HepG2 (cell line): Measurements from ENCODE around the gene ZNF106. TPM values are rescaled to one million over a fixed set of nuclear protein-coding genes. Genes with fewer than 3 reads are reported as not detected.

Experiments
- ATAC-seq: fragments of 200-7000 bp; cut with Tn5 transposase; 3 replicates; pipeline ENCODE4 v1.9.1; 2020; ENCODE audit warnings: mild to moderate bottlenecking, moderate library complexity
- BruUV-seq: library from RNA; stranded (reverse); fragments of 400-500 nt; replicated peaks from 2 replicates; lab custom pipeline; 2021; lab: Mats Ljungman, UMichigan
- CTCF ChIA-PET: fragments of 300-600 bp; formaldehyde crosslinking; extraction: SDS; loops from one replicate; lab custom pipeline; 2021; ENCODE audit warnings: low total read pairs, inconsistent platforms, low intra/inter-chr PET ratio; lab: Yijun Ruan, JAX
- POLR2A ChIA-PET: fragments of 350-600 bp; sonication (Branson Sonifier 250); formaldehyde crosslinking; loops from one replicate; lab custom pipeline; 2020; ENCODE audit warnings: antibody characterized with exemption, inconsistent platforms; lab: Yijun Ruan, JAX
- DNase-seq: peaks from one replicate; pipeline ENCODE4 v3.0.0-alpha.2; 2015; ENCODE audit warnings: low spot score
- FAIRE-seq: peaks from 3 replicates; lab custom pipeline; 2011; peaks lifted over from hg19 to GRCh38; lab: Jason Lieb, UNC
- H2AFZ ChIP-seq: one replicate; pipeline ENCODE4 v1.6.1; 2011; ENCODE audit warnings: low read length, inconsistent platforms
- H3K27ac ChIP-seq: fragments of 300-600 bp; 3 replicates; pipeline ENCODE4 v1.8.0; 2011; ENCODE audit warnings: mixed run types, mild to moderate bottlenecking, mixed read lengths, low read length, inconsistent platforms; ENCODE audit not compliant: insufficient read depth; ENCODE audit errors: extremely low read length
- H3K27me3 ChIP-seq, 2 experiments: fragments of 200-600 bp in 1 of 2; 2 replicates in 1 of 2; 3 replicates in 1 of 2; pipeline versions ENCODE4 v1.6.0 to v1.8.0; 2011; ENCODE audit warnings: low read length in 2 of 2, mild to moderate bottlenecking in 2 of 2, moderate library complexity in 2 of 2, inconsistent platforms in 1 of 2; ENCODE audit not compliant: insufficient read depth in 2 of 2, control insufficient read depth in 1 of 2
- H3K36me3 ChIP-seq, 2 experiments: fragments of 200-600 bp in 1 of 2; replicated peaks in 1 of 2; 2 replicates in 1 of 2; 3 replicates in 1 of 2; pipeline versions ENCODE4 v1.5.1 to v1.8.0; 2011; ENCODE audit warnings: low read length in 2 of 2, inconsistent platforms in 1 of 2; ENCODE audit not compliant: insufficient read depth in 2 of 2, control insufficient read depth in 1 of 2
- H3K4me1 ChIP-seq: 2 replicates; pipeline ENCODE4 v1.5.1; 2012; ENCODE audit warnings: low read length, inconsistent platforms; ENCODE audit not compliant: insufficient read depth
- H3K4me2 ChIP-seq: 2 replicates; pipeline ENCODE4 v1.6.0; 2011; ENCODE audit warnings: low read depth, low read length, inconsistent platforms
- H3K4me3 ChIP-seq, 3 experiments: fragments of 200-600 bp in 1 of 3; sonication (generic), shearing (Covaris generic) in 1 of 3; replicated peaks in 1 of 3; 2 replicates each; pipeline ENCODE4 v1.5.1; 2011 to 2016; ENCODE audit warnings: low read length in 3 of 3, inconsistent platforms in 2 of 3, low read depth in 2 of 3, mild to moderate bottlenecking in 2 of 3, control low read depth in 1 of 3, mixed read lengths in 1 of 3; ENCODE audit not compliant: insufficient read depth in 1 of 3
- H3K79me2 ChIP-seq: one replicate; pipeline ENCODE4 v1.6.1; 2011; ENCODE audit warnings: low read length, inconsistent platforms; ENCODE audit not compliant: insufficient read depth
- H3K9ac ChIP-seq: 2 replicates; pipeline ENCODE4 v1.6.0; 2011; ENCODE audit warnings: mild to moderate bottlenecking, low read depth, low read length, inconsistent platforms; ENCODE audit not compliant: insufficient read depth
- H3K9me3 ChIP-seq: 2 replicates; pipeline ENCODE4 v1.5.1; 2012; ENCODE audit warnings: mild to moderate bottlenecking, low read length
- H4K20me1 ChIP-seq: 2 replicates; pipeline ENCODE4 v1.6.0; 2011; ENCODE audit warnings: inconsistent platforms, mild to moderate bottlenecking, low read length, moderate library complexity; ENCODE audit not compliant: insufficient read depth
- HOMEZ ChIP-seq: IDR thresholded peaks from 2 replicates; pipeline ENCODE4 v1.6.1; 2016; ENCODE audit warnings: low read depth
- NCOR1 ChIP-seq: fragments of 200-600 bp; sonication (generic); IDR thresholded peaks from 2 replicates; pipeline ENCODE4 v1.7.0; 2017; ENCODE audit warnings: antibody characterized with exemption, low read length, borderline replicate concordance
- ONECUT2 ChIP-seq: sonication (generic); formaldehyde crosslinking; IDR thresholded peaks from 2 replicates; pipeline ENCODE4 v1.4.0; 2020; ENCODE audit warnings: missing genetic modification reagents
- PHF8 ChIP-seq: sonication (generic); formaldehyde crosslinking; IDR thresholded peaks from 2 replicates; pipeline ENCODE4 v1.5.0; 2020; ENCODE audit warnings: missing genetic modification reagents
- POLR2AphosphoS5 ChIP-seq: IDR thresholded peaks from 2 replicates; pipeline ENCODE4 v1.6.1; 2012; ENCODE audit warnings: low read depth, low read length
- PRMT3 ChIP-seq: sonication (generic); formaldehyde crosslinking; IDR thresholded peaks from 2 replicates; pipeline ENCODE4 v1.8.1; 2022; ENCODE audit warnings: low read depth, mild to moderate bottlenecking, moderate library complexity, missing genetic modification reagents, borderline replicate concordance
- SKIL ChIP-seq: sonication (generic); formaldehyde crosslinking; IDR thresholded peaks from 2 replicates; pipeline ENCODE4 v1.8.0; 2022; ENCODE audit warnings: missing genetic modification reagents, mild to moderate bottlenecking, moderate library complexity, borderline replicate concordance
- SMARCC2 ChIP-seq: fragments of 450-650 bp; IDR thresholded peaks from 2 replicates; pipeline ENCODE4 v1.6.1; 2017; ENCODE audit warnings: antibody characterized with exemption, mild to moderate bottlenecking
- ZNF260 ChIP-seq: sonication (generic); formaldehyde crosslinking; IDR thresholded peaks from 2 replicates; pipeline ENCODE4 v1.4.0; 2020; ENCODE audit warnings: missing genetic modification reagents, low read depth, mild to moderate bottlenecking, borderline replicate concordance
- ZNF460 ChIP-seq: sonication (generic); formaldehyde crosslinking; IDR thresholded peaks from 2 replicates; pipeline ENCODE4 v1.5.1; 2020; ENCODE audit warnings: missing genetic modification reagents, mild to moderate bottlenecking, borderline replicate concordance
- ZNF598 ChIP-seq: sonication (generic); formaldehyde crosslinking; IDR thresholded peaks from 2 replicates; pipeline ENCODE4 v1.5.1; 2020; ENCODE audit warnings: mild to moderate bottlenecking, missing genetic modification reagents, borderline replicate concordance
- WGBS: methylation state at CpG from one replicate; pipeline ENCODE4 v1.1.6; 2017; ENCODE audit warnings: low lambda C conversion rate; 5-methylcytosine and 5-hydroxymethylcytosine counted together
- in situ Hi-C: cut with HindIII; loops from 2 replicates; pipeline ENCODE4 v1.10.0; 2017; ENCODE audit warnings: low pct_unique_long_range_greater_than_20kb; ENCODE audit not compliant: extremely low pct_ligation_motif_present
- intact Hi-C: fragments of 100-400 bp; cut with micrococcal nuclease; formaldehyde crosslinking; loops from one replicate; pipeline ENCODE4 v1.10.0; 2022; ENCODE audit not compliant: unreplicated experiment
- polyA plus RNA-seq, 8 experiments: library from polyadenylated mRNA; depleted of rRNA in 3 of 8; stranded (reverse) in 7 of 8; unstranded in 1 of 8; fragments of >200 nt; fragmentation: Illumina TruSeq in 4 of 8; extraction: Trizol in 4 of 8; gene quantifications; 2 replicates each; pipeline versions ENCODE4 v1.2.1 to v1.2.3, GENCODE V29; 2011 to 2016; ENCODE audit warnings: low read depth in 4 of 8, missing spikeins in 1 of 8, mixed read lengths in 1 of 8; ENCODE audit not compliant: insufficient read depth in 1 of 8
- total RNA-seq, 5 experiments: library from RNA; depleted of rRNA; stranded (reverse); fragments of >200 nt; fragmentation: Illumina TruSeq; extraction: Trizol; gene quantifications; 2 replicates each; pipeline ENCODE4 v1.2.3, GENCODE V29; 2016; ENCODE audit warnings: low read depth in 1 of 5
- TF ChIP-seq, protein P1 (sequence below): sonication (generic); formaldehyde crosslinking; conservative IDR thresholded peaks from 2 replicates; pipeline ENCODE4 v1.8.0; 2022; ENCODE audit warnings: low read depth, missing genetic modification reagents
- TF ChIP-seq, protein P2 (sequence below): sonication (generic); formaldehyde crosslinking; IDR thresholded peaks from 2 replicates; pipeline ENCODE4 v1.5.0; 2020; ENCODE audit warnings: mild to moderate bottlenecking, missing genetic modification reagents

ZNF106 gene
- total and polyA plus RNA-seq, 2 of the 13 experiments (the other 11 are each of a cell fraction or from before 2014, with no cell fraction given): 12.5 to 35.1 TPM

- Histone ChIP-seq H4K20me1 (no peaks in the 10 kb centered on the region), H3K4me2 (no peak overlapping the region), H3K27ac (no peak overlapping the region), H3K36me3 (peaks cover 0 to 16% of the 10 kb centered on the region in 2 experiments; a peak in 2 of 5 replicates), H3K9ac (no peak overlapping the region), H2AFZ (no peak overlapping the region), H3K79me2 (no peaks in the 10 kb centered on the region), H3K27me3 (no peaks in the 10 kb centered on the region), H3K9me3 (no peaks in the 10 kb centered on the region), H3K4me1 (peaks cover 38% of the 10 kb centered on the region), H3K4me3 (no peak overlapping the region)
- no TSS peak for BruUV-seq
- in situ Hi-C loops: no loop called here
- ATAC-seq (no peak), FAIRE-seq (no peak), DNase-seq (no peak)
- ChIA-PET CTCF (no interaction called here), POLR2A (interaction anchor here (1.4 kb wide), 2 partner anchors 11 to 16 kb away, joined by 3 to 7 read pairs; no protein-coding TSS in a partner anchor)
- WGBS: 90% methylated on average over 4 of the region's 4 CpGs
- intact Hi-C loops: no loop called here
- TF ChIP-seq ONECUT2 (CRISPR knock-in tag) (no peak), ZNF260 (CRISPR knock-in tag) (no peak), POLR2AphosphoS5 (no peak), SKIL (CRISPR knock-in tag) (no peak), PRMT3 (CRISPR knock-in tag) (no peak), SMARCC2 (no peak), HOMEZ (CRISPR knock-in tag) (no peak), NCOR1 (no peak), PHF8 (no peak), ZNF598 (no peak), ZNF460 (CRISPR knock-in tag) (no peak)
- TF ChIP-seq, protein P1, sequence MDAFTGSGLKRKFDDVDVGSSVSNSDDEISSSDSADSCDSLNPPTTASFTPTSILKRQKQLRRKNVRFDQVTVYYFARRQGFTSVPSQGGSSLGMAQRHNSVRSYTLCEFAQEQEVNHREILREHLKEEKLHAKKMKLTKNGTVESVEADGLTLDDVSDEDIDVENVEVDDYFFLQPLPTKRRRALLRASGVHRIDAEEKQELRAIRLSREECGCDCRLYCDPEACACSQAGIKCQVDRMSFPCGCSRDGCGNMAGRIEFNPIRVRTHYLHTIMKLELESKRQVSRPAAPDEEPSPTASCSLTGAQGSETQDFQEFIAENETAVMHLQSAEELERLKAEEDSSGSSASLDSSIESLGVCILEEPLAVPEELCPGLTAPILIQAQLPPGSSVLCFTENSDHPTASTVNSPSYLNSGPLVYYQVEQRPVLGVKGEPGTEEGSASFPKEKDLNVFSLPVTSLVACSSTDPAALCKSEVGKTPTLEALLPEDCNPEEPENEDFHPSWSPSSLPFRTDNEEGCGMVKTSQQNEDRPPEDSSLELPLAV (CRISPR knock-in tag): no peak
- TF ChIP-seq, protein P2, sequence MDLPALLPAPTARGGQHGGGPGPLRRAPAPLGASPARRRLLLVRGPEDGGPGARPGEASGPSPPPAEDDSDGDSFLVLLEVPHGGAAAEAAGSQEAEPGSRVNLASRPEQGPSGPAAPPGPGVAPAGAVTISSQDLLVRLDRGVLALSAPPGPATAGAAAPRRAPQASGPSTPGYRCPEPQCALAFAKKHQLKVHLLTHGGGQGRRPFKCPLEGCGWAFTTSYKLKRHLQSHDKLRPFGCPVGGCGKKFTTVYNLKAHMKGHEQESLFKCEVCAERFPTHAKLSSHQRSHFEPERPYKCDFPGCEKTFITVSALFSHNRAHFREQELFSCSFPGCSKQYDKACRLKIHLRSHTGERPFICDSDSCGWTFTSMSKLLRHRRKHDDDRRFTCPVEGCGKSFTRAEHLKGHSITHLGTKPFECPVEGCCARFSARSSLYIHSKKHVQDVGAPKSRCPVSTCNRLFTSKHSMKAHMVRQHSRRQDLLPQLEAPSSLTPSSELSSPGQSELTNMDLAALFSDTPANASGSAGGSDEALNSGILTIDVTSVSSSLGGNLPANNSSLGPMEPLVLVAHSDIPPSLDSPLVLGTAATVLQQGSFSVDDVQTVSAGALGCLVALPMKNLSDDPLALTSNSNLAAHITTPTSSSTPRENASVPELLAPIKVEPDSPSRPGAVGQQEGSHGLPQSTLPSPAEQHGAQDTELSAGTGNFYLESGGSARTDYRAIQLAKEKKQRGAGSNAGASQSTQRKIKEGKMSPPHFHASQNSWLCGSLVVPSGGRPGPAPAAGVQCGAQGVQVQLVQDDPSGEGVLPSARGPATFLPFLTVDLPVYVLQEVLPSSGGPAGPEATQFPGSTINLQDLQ (CRISPR knock-in tag): no peak
Measured at GRCh38 chr15:42408178-42408577, 82.8 kb downstream of the ZNF106 start.
